ENCODE measurements around the gene TEKT5.

GRCh38 chr16:10600782-10601443 lies 93.8 kb downstream of the TEKT5 start:
- no peak for TF ChIP-seq POLR2AphosphoS5 (IDR thresholded peaks at IDR 0.05)
- TF ChIP-seq, protein P1, sequence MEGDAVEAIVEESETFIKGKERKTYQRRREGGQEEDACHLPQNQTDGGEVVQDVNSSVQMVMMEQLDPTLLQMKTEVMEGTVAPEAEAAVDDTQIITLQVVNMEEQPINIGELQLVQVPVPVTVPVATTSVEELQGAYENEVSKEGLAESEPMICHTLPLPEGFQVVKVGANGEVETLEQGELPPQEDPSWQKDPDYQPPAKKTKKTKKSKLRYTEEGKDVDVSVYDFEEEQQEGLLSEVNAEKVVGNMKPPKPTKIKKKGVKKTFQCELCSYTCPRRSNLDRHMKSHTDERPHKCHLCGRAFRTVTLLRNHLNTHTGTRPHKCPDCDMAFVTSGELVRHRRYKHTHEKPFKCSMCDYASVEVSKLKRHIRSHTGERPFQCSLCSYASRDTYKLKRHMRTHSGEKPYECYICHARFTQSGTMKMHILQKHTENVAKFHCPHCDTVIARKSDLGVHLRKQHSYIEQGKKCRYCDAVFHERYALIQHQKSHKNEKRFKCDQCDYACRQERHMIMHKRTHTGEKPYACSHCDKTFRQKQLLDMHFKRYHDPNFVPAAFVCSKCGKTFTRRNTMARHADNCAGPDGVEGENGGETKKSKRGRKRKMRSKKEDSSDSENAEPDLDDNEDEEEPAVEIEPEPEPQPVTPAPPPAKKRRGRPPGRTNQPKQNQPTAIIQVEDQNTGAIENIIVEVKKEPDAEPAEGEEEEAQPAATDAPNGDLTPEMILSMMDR (IDR thresholded peaks at IDR 0.05), result no peak
- TF ChIP-seq POLR2A (IDR thresholded peaks at IDR 0.05), result no peak

Measured in breast epithelium (tissue), 3 donors.